SW 1271 (cell line): ENCODE measurements around the gene TUBB6.

Experiments used
- DNase-seq, 2 experiments: peaks; one replicate each; lab custom pipeline; 2025; lab: John Stamatoyannopoulos, UW

Gene TUBB6

GRCh38 chr18:12291161-12291560, 16.9 kb upstream of the TUBB6 start:
- DNase-seq = no peak

- no peak for DNase-seq
Measured at GRCh38 chr18:12291690-12292089, 16.4 kb upstream of the TUBB6 start.

GRCh38 chr18:12293831-12294230, 14.2 kb upstream of the TUBB6 start:
- no peak for DNase-seq

GRCh38 chr18:12295389-12296086, 12.5 kb upstream of the TUBB6 start:
- DNase-seq = no peak

GRCh38 chr18:12296087-12296403, 12.0 kb upstream of the TUBB6 start:
- no peak for DNase-seq

GRCh38 chr18:12296457-12296856, 11.6 kb upstream of the TUBB6 start:
- DNase-seq = no peak

- no peak for DNase-seq
Measured at GRCh38 chr18:12299862-12300261, 8.2 kb upstream of the TUBB6 start.

GRCh38 chr18:12301263-12302005, 6.6 kb upstream of the TUBB6 start:
- no peak for DNase-seq

GRCh38 chr18:12302391-12303147, 5.5 kb upstream of the TUBB6 start:
- no peak for DNase-seq

- DNase-seq = no peak
Measured at GRCh38 chr18:12304351-12305210, 3.5 kb upstream of the TUBB6 start.

- DNase-seq = no peak
Measured at GRCh38 chr18:12305211-12305610, 2.8 kb upstream of the TUBB6 start.

GRCh38 chr18:12305930-12306629, 2.0 kb upstream of the TUBB6 start:
- no peak for DNase-seq

GRCh38 chr18:12306752-12307700, 1.0 kb upstream of the TUBB6 start:
- no peak for DNase-seq

GRCh38 chr18:12308386-12309100, 502 bp downstream of the TUBB6 start:
- DNase-seq = peak; percentile 22 to 66

- no peak for DNase-seq
Measured at GRCh38 chr18:12309683-12310198, 1.7 kb downstream of the TUBB6 start.

- DNase-seq = no peak
Measured at GRCh38 chr18:12310762-12311161, 2.7 kb downstream of the TUBB6 start.

- no peak for DNase-seq
Measured at GRCh38 chr18:12312976-12313375, 4.9 kb downstream of the TUBB6 start.

GRCh38 chr18:12313530-12314245, 5.6 kb downstream of the TUBB6 start:
- no peak for DNase-seq
